Measurements from ENCODE around the gene RAD51C.
"Not testable (repeated sequence)": the region's sequence is repeated elsewhere in the genome, so short reads cannot be mapped to it uniquely, and the experiment has no call there.

RAD51C gene

DNA sequence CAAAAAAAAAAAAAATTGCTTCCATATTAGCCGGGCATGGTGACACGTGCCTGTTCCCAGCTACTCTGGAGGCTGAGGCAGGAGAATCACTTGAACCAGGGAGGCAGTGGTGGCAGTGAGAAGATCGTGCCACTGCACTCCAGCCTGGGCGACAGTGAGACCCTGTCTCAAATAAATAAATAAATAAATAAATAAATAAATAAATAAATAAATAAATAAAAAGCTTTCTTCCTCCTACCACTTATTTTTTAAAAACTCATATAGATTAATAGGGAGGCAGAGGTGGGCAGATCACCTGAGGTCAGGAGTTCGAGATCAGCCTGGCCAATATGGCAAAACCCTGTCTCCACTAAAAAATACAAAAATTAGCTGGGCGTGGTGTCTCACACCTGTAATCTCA lies 7.9 kb upstream of the RAD51C start:
- not testable (repeated sequence) for DNase-seq (ENCODE audit: low spot score)

GRCh38 chr17:58686980-58687379 lies 5.4 kb upstream of the RAD51C start:
- no peak for DNase-seq (ENCODE audit: low spot score)

DNA sequence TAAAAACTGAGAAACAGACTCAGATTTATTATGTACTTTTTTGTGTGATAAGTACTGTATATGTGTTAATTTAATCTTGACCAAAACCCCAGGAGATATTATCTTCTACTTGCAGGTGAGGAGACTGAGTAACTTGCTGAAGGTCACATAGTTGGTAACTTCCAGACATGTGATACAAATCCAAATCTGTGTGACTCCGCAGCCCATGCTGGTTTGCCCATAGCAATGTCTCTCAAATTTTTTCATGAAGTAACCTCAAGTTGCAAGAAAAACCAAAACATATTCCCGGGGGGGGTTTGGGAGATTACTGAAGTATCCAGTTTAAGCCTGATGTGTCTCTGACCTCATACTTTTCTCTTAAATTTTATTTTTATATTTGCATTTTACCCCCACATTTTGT lies 3.9 kb upstream of the RAD51C start:
- no peak for DNase-seq (ENCODE audit: low spot score)

DNA sequence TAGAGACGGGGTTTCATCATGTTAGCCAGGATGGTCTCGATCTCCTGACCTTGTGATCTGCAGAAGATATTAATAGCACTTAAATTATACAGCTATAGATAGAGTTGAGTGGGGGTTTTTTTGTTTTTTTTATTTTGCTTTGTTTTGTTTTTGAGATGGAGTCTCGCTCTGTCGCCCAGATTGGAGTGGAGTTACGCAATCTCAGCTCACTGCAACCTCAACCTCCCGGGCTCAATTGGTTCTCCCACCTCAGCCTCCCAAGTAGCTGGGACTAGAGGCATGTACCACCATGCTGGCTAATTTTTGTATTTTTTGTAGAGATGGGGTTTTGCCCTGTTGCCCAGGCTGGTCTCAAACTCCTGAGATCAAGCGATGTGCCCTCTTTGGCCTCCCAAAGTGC lies 2.4 kb upstream of the RAD51C start:
- not testable (repeated sequence) for DNase-seq (ENCODE audit: low spot score)

DNA sequence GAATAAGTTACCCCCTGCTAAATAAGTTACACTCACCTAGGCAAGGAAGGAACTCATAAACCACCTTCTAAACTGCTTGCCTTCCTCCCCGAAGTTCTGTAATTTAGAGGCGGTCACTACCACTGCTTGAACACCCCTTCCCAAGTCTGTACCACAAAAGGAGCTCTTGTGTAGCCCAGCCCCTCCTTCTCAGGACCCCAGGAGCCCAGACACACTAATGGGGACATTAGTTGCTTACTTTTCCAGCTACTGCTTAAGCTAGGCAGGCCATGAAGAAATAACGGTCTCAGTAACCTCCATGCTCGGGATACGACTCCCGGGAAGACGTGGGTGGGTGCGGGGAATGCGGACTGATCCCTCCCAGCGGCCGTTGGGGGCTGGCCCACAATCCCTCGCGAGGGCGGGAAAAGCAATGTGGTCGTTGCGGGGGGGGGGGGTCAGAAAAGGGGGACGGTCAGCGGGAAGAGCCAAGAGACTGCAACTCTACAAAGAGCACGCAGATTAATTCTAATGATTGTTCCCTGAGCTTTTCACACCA lies 632 bp upstream of the RAD51C start, which contains the start of gene TEX14:
Gene TEX14 (minus strand): TSS at position 345 of the 538 bp plus-strand sequence. CDS start 40,044 bp downstream, outside the sequence.
- no peak for DNase-seq (ENCODE audit: low spot score)

DNA sequence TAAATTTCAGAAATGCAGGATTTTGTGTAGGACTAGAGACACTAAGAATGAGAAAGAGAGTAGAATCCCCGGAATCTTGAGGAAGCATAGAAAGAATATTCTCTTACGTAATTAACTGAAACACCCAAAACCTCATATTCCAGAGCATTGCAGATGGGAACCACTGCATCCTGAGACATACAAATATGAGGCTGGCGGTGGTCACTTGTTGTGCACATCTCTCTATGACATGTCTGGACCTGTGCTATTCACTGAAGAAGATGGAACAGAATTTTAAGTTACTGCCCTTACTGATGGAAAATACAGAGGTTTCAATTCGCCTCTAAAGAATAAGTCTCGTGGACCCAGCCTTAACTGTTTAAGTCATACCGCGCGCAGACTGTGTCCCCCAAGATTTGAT lies 806 bp downstream of the RAD51C start:
- peak; percentile 4 for DNase-seq (ENCODE audit: low spot score)

GRCh38 chr17:58693751-58694150 lies 1.3 kb downstream of the RAD51C start:
- DNase-seq (ENCODE audit: low spot score): no peak

DNA sequence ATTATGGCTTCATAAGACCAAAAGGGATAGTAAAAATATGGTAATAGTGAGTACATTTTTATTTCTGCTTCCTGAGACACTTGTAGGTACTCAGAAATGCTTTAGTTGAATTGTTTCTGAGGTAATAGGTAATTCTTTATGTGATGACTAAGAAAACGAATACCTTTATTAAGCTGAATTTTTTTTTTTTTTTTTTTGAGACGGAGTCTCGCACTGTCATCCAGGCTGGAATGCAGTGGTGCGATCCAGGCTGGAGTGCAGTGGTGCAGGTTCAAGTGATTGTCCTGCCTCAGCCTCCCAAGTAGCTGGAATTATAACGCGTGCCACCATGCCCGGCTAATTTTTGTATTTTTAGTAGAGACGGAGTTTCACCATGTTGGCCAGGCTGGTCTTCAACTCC lies 1.9 kb downstream of the RAD51C start:
- DNase-seq (ENCODE audit: low spot score): no peak

- no peak for DNase-seq (ENCODE audit: low spot score)
These were observed 2.4 kb downstream of the RAD51C start for GRCh38 chr17:58694826-58695225.

- DNase-seq (ENCODE audit: low spot score): no peak
These were observed 7.4 kb downstream of the RAD51C start for GRCh38 chr17:58699771-58700170.

DNA sequence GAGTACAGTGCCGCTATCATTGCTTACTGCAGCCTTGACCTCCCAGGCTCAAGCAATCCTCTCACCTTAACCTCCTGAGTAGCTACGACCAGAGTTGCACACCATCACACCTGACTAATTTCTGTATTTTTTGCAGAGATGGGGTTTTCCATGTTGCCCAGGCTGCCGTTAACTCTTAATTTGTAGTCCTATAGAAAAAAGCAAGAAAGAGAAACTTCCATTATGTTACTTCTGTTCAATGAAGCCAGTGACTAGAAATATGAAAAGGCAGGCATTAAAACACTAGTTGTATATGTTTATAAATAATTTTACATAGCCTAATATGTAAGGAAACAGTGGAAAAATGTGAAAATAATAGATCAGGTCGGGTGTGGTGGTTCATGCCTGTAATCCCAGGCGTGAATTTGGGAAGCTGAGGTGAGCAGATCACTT lies 9.7 kb downstream of the RAD51C start:
- DNase-seq (ENCODE audit: low spot score): no peak

DNA sequence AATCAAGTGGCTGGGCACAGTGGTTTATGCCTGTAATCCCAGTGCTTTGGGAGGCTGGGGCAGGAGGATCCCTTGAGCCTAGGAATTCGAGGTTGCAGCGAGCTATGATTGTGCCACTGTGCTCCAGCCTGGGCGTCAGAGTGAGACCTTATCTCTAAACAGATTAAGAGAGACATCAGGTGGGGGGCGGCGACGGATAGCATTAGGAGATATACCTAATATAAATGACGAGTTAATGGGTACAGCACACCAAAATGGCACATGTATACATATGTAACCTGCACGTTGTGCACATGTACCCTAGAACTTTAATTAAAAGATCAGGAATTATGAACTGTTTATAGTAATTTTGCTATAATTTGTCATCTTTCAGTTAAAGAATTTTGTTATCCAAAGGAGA lies 10.3 kb downstream of the RAD51C start:
- no peak for DNase-seq (ENCODE audit: low spot score)

DNA sequence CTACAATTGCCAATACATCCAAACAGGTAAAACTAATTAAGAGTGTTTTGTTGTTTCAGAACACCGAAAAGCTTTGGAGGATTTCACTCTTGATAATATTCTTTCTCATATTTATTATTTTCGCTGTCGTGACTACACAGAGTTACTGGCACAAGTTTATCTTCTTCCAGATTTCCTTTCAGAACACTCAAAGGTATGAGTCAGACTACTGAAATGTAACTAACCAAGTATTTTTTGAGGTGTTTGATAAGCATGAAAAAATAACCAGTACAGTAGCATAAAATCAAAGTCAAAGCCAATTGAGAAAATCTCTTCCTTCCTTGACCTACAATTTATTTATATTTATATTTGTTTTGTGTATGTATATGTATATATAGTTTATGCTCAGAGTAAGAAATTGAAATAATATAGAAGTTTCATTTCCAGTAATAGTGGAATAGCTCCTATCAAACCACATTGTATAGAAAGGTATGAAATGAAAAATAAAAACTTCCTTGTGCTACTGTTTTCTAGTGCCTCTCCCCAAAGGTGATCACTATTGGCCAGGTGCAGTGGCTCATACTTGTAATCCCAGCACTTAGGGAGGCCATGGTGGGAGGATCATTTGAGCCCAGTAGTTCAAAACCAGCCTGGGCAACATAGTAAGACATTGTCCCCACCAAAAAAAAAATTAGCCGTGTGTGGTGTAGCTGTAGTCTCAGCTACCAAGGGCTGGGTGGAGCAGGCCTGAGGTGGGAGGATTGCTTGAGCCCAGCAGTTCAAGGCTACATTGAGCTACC lies 10.9 kb downstream of the RAD51C start:
- DNase-seq (ENCODE audit: low spot score): no peak

GRCh38 chr17:58703916-58704286 lies 11.5 kb downstream of the RAD51C start:
- DNase-seq (ENCODE audit: low spot score): no peak

- no peak for DNase-seq (ENCODE audit: low spot score)
These were observed 14.1 kb downstream of the RAD51C start for GRCh38 chr17:58706351-58707140.

DNA sequence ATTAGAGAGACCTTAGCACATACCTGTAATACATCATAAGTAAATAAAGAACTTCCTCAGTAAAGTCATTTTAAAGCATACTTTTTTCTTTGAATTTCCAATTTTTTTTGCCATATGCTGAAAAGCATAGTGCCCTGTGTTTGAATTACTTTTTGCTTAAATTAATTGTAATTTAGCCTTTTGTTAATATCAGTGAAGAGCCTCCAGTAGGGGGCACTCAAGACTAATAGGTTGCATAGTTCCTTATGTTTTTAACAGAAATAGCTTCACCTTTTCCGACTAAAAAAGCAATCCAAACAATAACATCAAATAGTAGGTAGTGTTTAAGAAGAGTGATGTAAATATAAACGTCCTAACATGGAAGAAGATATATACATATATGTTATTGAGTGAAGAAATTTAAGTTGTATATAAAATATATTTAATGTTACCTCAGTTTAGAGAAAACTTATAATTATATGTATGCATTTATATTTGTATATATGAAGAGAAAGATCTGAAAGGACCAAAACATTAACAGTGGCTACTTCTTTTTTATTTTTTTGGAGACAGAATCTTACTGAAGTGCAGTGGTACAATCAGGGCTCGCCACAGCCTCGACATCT lies 18.6 kb downstream of the RAD51C start:
- peak; percentile 63 for DNase-seq (ENCODE audit: low spot score)

DNA sequence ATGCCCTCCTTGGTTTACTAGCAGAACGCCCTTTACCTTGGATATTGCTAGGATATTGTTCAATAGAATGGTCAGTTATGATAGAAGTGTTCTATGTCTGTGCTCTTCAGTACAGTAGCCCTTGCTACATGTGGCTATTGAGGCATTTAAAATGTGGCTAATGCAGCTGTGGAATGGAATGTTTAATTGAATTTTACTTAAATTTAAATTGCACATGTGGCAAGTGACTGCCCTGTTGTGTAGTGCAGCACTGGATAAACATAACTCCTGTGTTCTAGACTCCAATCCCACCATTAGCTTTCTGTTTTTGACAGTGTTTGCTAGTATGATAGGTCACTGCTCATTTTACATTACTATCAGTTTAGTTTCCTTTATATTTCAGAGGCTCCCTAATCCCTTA lies 29.9 kb downstream of the RAD51C start:
- DNase-seq (ENCODE audit: low spot score): no peak

- DNase-seq (ENCODE audit: low spot score): no peak
These were observed 30.3 kb downstream of the RAD51C start for GRCh38 chr17:58722696-58723095.

DNA sequence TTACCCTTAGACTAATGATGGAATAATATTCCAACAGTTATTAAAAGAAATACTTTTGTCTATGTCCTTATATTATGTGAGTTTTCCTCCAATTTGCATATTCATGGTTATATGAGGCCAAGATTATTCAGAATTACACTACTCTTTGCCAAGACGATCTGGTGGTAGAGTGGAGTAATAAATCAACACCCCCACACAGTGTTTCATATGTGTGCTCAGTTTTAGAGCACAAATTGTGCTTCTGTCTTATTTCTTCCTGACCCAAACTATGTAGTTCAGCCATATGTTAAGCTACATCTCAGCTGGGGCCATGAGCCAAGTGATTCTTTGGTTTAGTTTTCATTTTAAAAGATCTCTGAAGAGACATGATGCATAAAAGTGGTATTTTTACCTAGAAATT lies 36.4 kb downstream of the RAD51C start:
- DNase-seq (ENCODE audit: low spot score): no peak

DNA sequence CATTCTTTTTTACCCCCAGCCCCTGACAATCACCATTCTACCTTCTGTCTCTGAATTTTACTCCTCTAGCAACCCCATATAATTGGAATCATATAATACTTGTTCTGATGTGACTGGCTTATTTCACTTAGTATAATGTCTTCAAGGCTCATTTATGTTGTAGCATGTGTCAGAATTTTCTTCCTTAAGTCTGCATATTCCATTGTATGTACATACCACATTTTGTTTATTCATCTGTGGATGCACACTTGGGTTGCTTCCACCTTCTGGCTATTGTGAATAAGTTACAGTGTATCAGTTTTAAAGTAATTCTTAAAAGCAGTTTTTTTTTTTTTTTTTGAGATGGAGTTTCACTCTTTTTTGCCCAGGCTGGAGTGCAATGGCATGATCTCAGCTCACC lies 38.5 kb downstream of the RAD51C start:
- DNase-seq (ENCODE audit: low spot score): no peak

DNA sequence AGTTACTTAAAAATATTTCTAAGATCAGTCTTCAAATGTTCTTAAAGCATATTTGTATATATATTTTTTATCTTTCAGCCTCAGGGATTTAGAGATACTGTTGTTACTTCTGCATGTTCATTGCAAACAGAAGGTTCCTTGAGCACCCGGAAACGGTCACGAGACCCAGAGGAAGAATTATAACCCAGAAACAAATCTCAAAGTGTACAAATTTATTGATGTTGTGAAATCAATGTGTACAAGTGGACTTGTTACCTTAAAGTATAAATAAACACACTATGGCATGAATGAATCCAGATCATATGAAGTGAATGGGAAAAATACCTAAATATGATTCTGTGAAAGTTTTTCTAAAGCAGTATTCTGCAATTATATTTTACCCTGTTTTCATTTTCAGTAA lies 41.6 kb downstream of the RAD51C start:
- DNase-seq (ENCODE audit: low spot score): no peak

- no peak for DNase-seq (ENCODE audit: low spot score)
These were observed 42.4 kb downstream of the RAD51C start for GRCh38 chr17:58734811-58735210.

Data from pons (tissue), 1 donor.